Calu3 (cell line): ENCODE results near the gene MIEN1. TPM values are rescaled to one million over a fixed set of nuclear protein-coding genes. Genes with fewer than 3 reads are reported as not detected.

Experiments used
- BruUV-seq: library from RNA; stranded (reverse); fragments of 400-500 nt; replicated peaks from 2 replicates; lab custom pipeline; 2021; lab: Mats Ljungman, UMichigan
- CTCF ChIA-PET: fragments of 300-600 bp; sonication (Branson Sonifier 250); formaldehyde crosslinking; loops from one replicate; lab custom pipeline; 2022; ENCODE audit warnings: antibody characterized with exemption; lab: Charles Lee
- DNase-seq: peaks from one replicate; pipeline ENCODE4 v3.0.0; 2022
- H3K27ac Mint-ChIP-seq: one replicate; pipeline ENCODE4 v1.8.0; 2022; ENCODE audit warnings: mixed read lengths; ENCODE audit not compliant: unreplicated experiment
- H3K27me3 Mint-ChIP-seq: one replicate; pipeline ENCODE4 v1.8.0; 2022; ENCODE audit warnings: mixed read lengths; ENCODE audit not compliant: unreplicated experiment
- H3K36me3 Mint-ChIP-seq: one replicate; pipeline ENCODE4 v1.8.0; 2022; ENCODE audit warnings: mild to moderate bottlenecking, moderate library complexity, mixed read lengths; ENCODE audit not compliant: insufficient read depth, unreplicated experiment
- H3K4me1 Mint-ChIP-seq: one replicate; pipeline ENCODE4 v1.8.0; 2022; ENCODE audit warnings: mild to moderate bottlenecking, low read depth, mixed read lengths; ENCODE audit not compliant: unreplicated experiment
- H3K4me3 Mint-ChIP-seq: one replicate; pipeline ENCODE4 v1.8.0; 2022; ENCODE audit warnings: mild to moderate bottlenecking, low read depth, moderate library complexity, mixed read lengths; ENCODE audit not compliant: unreplicated experiment
- H3K9me3 Mint-ChIP-seq: one replicate; pipeline ENCODE4 v1.8.0; 2022; ENCODE audit warnings: low read depth, mixed read lengths; ENCODE audit not compliant: unreplicated experiment
- intact Hi-C: fragments of 100-400 bp; cut with micrococcal nuclease; formaldehyde crosslinking; loops from one replicate; pipeline ENCODE4 v1.10.0; 2022; ENCODE audit not compliant: unreplicated experiment
- total RNA-seq: library from RNA; stranded (reverse); gene quantifications from 2 replicates; pipeline ENCODE4 v1.2.3, GENCODE V29; 2022
- TF ChIP-seq, protein P1 (sequence below): fragments of 200-600 bp; IDR thresholded peaks from one replicate; pipeline ENCODE4 v1.8.0; 2022; ENCODE audit warnings: antibody characterized with exemption; ENCODE audit not compliant: unreplicated experiment

Gene MIEN1
- total RNA-seq, 1 experiment from 2014 or later, result 2,121 TPM

DNA sequence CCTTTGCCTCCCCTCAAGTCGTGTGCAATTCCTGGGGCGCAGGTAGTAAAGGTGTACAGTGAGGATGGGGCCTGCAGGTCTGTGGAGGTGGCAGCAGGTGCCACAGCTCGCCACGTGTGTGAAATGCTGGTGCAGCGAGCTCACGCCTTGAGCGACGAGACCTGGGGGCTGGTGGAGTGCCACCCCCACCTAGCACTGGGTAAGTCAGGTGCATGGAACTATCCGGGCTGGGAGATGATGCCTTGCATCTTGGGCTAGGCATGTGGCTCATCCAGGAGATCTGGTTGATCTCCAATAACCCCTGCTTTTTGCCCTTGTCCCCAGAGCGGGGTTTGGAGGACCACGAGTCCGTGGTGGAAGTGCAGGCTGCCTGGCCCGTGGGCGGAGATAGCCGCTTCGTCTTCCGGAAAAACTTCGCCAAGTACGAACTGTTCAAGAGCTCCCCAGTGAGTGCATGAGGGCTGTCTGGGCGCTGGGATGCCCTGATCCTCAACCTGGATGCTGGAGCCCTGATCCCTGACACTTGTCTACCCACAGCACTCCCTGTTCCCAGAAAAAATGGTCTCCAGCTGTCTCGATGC, 12.6 kb upstream of the MIEN1 start:
- no TSS peak for BruUV-seq
- TF ChIP-seq, protein P1, sequence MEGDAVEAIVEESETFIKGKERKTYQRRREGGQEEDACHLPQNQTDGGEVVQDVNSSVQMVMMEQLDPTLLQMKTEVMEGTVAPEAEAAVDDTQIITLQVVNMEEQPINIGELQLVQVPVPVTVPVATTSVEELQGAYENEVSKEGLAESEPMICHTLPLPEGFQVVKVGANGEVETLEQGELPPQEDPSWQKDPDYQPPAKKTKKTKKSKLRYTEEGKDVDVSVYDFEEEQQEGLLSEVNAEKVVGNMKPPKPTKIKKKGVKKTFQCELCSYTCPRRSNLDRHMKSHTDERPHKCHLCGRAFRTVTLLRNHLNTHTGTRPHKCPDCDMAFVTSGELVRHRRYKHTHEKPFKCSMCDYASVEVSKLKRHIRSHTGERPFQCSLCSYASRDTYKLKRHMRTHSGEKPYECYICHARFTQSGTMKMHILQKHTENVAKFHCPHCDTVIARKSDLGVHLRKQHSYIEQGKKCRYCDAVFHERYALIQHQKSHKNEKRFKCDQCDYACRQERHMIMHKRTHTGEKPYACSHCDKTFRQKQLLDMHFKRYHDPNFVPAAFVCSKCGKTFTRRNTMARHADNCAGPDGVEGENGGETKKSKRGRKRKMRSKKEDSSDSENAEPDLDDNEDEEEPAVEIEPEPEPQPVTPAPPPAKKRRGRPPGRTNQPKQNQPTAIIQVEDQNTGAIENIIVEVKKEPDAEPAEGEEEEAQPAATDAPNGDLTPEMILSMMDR, result no peak
- peaks cover 34% of the 10 kb centered on the region for H3K4me1 Mint-ChIP-seq
- DNase-seq, result peak; percentile 75
- peak overlapping the region; percentile 77 for H3K4me3 Mint-ChIP-seq
- H3K36me3 Mint-ChIP-seq, result peaks cover 100% of the 10 kb centered on the region
- no peaks in the 10 kb centered on the region for H3K9me3 Mint-ChIP-seq
- CTCF ChIA-PET, result interaction anchor here (0.7 to 161.2 kb wide), 26 partner anchors 16 to 259 kb away, joined by 3 to 42089 read pairs (median 5); partner anchors contain the start of genes ERBB2, GRB7, GSDMA and GSDMB
- no peaks in the 10 kb centered on the region for H3K27me3 Mint-ChIP-seq
- peak overlapping the region; percentile 21 for H3K27ac Mint-ChIP-seq
- intact Hi-C loops, result no loop called here

DNA sequence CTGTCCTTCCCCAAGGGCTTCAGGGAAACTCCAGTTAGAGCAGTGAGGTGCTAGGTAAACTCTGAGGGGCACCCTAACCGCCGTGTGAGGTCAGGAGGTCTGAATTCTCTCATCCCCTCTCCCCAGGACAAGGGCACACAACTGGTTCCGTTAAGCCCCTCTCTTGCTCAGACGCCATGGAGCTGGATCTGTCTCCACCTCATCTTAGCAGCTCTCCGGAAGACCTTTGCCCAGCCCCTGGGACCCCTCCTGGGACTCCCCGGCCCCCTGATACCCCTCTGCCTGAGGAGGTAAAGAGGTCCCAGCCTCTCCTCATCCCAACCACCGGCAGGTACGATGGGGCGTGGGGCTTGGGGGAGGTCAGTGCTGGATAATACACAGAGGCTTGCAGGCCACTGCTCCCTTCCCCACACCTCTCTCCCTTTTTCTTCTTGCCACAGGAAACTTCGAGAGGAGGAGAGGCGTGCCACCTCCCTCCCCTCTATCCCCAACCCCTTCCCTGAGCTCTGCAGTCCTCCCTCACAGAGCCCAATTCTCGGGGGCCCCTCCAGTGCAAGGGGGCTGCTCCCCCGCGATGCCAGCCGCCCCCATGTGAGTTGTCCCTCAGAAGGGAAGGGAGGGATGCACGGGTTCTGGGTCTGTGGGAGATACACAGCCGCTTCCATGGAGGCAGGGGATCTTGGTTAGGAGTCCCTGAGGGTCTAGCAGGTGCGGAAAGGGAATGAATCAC, 12.0 kb upstream of the MIEN1 start:
- CTCF ChIA-PET, result interaction anchor here (0.7 to 161.2 kb wide), 25 partner anchors 15 to 971 kb away, joined by 3 to 42089 read pairs (median 5); partner anchors contain the start of genes ERBB2, GRB7, GSDMA and GSDMB
- H3K27ac Mint-ChIP-seq, result peak overlapping the region; percentile 21
- BruUV-seq, result no TSS peak

DNA sequence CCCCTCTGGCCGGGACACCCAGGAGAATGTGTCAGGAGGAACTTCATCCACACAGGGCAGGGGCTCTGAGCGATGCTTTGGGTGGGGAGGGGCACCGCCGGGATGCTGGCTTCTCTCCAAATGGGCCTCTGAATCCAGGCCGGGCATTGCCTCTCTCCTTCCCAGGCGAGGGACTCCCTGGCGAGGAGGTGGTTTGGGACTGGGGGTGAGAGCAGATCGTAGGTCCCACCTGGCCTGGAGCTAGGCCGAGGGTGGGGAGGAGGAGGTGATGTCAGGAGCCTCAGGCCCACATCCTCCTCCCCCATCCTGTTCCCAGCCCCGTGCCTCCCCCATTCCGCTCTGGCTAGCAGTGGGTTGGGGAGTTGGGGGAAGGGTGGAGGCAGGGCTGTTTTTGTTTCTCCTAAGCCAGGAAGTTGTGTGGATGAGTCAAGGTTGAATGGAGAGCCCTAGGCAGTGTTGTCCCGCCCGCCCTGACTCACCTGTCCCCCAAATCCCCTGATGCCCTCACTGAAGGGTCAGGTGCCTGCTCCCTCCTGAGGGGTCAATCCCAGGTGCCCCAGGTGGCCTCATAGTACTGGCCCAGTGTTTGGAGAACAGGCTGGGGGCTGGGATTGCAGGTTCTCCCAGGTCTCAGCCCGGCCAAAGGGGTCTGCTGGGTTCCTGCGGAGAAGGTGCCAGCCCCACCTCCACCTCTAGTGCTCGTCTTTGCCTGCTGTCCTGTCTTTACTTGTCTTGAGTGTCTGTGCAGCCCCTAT, 10.2 kb upstream of the MIEN1 start:
- H3K27me3 Mint-ChIP-seq, result no peaks in the 10 kb centered on the region
- BruUV-seq, result no TSS peak
- CTCF ChIA-PET, result interaction anchor here (0.6 to 161.2 kb wide), 37 partner anchors 13 to 793 kb away, joined by 3 to 42089 read pairs (median 32); partner anchors contain the start of genes ERBB2, GRB7, GSDMB and IKZF3
- peaks cover 50% of the 10 kb centered on the region for H3K4me1 Mint-ChIP-seq
- peaks cover 100% of the 10 kb centered on the region for H3K36me3 Mint-ChIP-seq
- intact Hi-C loops, result loop anchor here (1.0 kb wide), 1 partner anchor 68 kb away; no protein-coding TSS in a partner anchor
- DNase-seq, result peak; percentile 100
- H3K4me3 Mint-ChIP-seq, result peak overlapping the region; percentile 77
- TF ChIP-seq, protein P1, result no peak
- H3K27ac Mint-ChIP-seq, result peak overlapping the region; percentile 21
- no peaks in the 10 kb centered on the region for H3K9me3 Mint-ChIP-seq

More for the DNA sequence above, 12.0 kb upstream of the MIEN1 start:
- TF ChIP-seq, protein P1, result no peak
- DNase-seq, result peak; percentile 76
- intact Hi-C loops, result no loop called here
- Mint-ChIP-seq H3K36me3 (peaks cover 100% of the 10 kb centered on the region), H3K4me3 (peak overlapping the region; percentile 77), H3K4me1 (peaks cover 34% of the 10 kb centered on the region), H3K9me3 (no peaks in the 10 kb centered on the region), H3K27me3 (no peaks in the 10 kb centered on the region)

DNA sequence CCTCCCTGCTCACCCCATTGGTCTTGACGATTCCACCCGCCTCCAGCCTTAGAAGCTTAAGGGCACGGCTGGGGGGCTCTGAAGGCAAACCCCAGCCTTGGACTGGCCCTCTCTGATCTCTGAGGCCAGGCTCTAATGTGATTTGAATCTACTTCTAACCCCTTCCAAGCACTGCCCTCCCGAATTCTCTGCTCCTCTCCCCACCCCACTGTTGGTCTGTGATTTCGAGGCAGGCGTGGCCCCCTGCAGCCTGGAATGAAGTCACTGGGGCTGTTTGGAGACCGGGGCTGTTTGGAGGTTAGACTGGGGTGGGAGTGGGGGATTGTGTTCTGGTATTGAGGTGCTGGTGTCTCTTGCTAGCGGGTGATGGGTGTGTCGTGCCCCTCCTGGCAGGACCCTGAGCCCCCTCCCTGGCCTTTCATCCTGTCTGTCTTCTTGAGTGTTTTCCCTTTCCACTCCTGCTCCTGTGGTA, 9.6 kb upstream of the MIEN1 start:
- H3K4me1 Mint-ChIP-seq, result peaks cover 54% of the 10 kb centered on the region
- TF ChIP-seq, protein P1, result no peak
- intact Hi-C loops, result loop anchor here (1.0 to 10.0 kb wide), 12 partner anchors 14 to 545 kb away; partner anchors contain the start of genes CDC6, IKZF3 and PSMD3
- peak overlapping the region; percentile 21 for H3K27ac Mint-ChIP-seq
- CTCF ChIA-PET, result interaction anchor here (0.6 to 161.2 kb wide), 68 partner anchors 13 to 989 kb away, joined by 3 to 42089 read pairs (median 10); partner anchors contain the start of genes ERBB2, FBXL20, GRB7 and GSDMB
- no TSS peak for BruUV-seq
- peak overlapping the region; percentile 77 for H3K4me3 Mint-ChIP-seq
- peaks cover 98% of the 10 kb centered on the region for H3K36me3 Mint-ChIP-seq
- H3K9me3 Mint-ChIP-seq, result no peaks in the 10 kb centered on the region
- H3K27me3 Mint-ChIP-seq, result no peaks in the 10 kb centered on the region
- DNase-seq, result peak; percentile 100
